ENCODE results near the gene BBOX1.
A peak's percentile ranks its signal among the peaks of the same experiment; 100 is the strongest.

BBOX1 gene

DNA sequence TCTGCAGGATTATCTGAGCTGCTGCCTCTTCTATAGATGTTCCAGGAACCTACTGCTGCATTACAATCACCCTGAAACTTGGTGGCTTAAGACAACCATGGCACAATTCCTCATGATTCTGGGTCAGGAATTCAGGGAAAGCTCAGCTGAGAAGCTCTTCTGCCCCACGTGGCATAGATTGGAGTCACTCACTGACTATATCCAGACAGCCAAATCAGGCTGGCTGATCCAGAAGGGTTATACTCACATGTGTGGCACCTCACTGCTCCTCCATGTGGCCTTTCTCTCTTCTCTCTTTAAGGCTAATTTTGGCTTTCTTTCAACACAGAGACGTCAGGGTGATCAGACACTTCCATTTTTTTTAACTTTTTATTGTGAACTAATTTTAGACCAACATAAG, 125.5 kb downstream of the BBOX1 start:
- 0 out of 3 replicates have a peak, but pooled peaks have one; percentile 32 for ATAC-seq
- TF ChIP-seq GLIS3 (CRISPR knock-in tag; IDR thresholded peaks at IDR 0.05), result no peak
- no peak for TF ChIP-seq SNAI2 (CRISPR knock-in tag; IDR thresholded peaks at IDR 0.05)
- TF ChIP-seq, protein P1, sequence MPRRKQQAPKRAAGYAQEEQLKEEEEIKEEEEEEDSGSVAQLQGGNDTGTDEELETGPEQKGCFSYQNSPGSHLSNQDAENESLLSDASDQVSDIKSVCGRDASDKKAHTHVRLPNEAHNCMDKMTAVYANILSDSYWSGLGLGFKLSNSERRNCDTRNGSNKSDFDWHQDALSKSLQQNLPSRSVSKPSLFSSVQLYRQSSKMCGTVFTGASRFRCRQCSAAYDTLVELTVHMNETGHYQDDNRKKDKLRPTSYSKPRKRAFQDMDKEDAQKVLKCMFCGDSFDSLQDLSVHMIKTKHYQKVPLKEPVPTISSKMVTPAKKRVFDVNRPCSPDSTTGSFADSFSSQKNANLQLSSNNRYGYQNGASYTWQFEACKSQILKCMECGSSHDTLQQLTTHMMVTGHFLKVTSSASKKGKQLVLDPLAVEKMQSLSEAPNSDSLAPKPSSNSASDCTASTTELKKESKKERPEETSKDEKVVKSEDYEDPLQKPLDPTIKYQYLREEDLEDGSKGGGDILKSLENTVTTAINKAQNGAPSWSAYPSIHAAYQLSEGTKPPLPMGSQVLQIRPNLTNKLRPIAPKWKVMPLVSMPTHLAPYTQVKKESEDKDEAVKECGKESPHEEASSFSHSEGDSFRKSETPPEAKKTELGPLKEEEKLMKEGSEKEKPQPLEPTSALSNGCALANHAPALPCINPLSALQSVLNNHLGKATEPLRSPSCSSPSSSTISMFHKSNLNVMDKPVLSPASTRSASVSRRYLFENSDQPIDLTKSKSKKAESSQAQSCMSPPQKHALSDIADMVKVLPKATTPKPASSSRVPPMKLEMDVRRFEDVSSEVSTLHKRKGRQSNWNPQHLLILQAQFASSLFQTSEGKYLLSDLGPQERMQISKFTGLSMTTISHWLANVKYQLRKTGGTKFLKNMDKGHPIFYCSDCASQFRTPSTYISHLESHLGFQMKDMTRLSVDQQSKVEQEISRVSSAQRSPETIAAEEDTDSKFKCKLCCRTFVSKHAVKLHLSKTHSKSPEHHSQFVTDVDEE (CRISPR knock-in tag; IDR thresholded peaks at IDR 0.05), result no peak
- no peak for TF ChIP-seq OSR1 (CRISPR knock-in tag; IDR thresholded peaks at IDR 0.05)
- TF ChIP-seq, protein P2, sequence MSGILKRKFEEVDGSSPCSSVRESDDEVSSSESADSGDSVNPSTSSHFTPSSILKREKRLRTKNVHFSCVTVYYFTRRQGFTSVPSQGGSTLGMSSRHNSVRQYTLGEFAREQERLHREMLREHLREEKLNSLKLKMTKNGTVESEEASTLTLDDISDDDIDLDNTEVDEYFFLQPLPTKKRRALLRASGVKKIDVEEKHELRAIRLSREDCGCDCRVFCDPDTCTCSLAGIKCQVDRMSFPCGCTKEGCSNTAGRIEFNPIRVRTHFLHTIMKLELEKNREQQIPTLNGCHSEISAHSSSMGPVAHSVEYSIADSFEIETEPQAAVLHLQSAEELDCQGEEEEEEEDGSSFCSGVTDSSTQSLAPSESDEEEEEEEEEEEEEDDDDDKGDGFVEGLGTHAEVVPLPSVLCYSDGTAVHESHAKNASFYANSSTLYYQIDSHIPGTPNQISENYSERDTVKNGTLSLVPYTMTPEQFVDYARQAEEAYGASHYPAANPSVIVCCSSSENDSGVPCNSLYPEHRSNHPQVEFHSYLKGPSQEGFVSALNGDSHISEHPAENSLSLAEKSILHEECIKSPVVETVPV (CRISPR knock-in tag; IDR thresholded peaks at IDR 0.05), result no peak
- TF ChIP-seq BACH2 (CRISPR knock-in tag; IDR thresholded peaks at IDR 0.05; ENCODE audit: borderline replicate concordance), result no peak
- no peak for TF ChIP-seq ZNF8 (CRISPR knock-in tag; IDR thresholded peaks at IDR 0.05)
- TF ChIP-seq TOX (CRISPR knock-in tag; IDR thresholded peaks at IDR 0.05; ENCODE audit: borderline replicate concordance), result no peak
- TF ChIP-seq, protein P3, sequence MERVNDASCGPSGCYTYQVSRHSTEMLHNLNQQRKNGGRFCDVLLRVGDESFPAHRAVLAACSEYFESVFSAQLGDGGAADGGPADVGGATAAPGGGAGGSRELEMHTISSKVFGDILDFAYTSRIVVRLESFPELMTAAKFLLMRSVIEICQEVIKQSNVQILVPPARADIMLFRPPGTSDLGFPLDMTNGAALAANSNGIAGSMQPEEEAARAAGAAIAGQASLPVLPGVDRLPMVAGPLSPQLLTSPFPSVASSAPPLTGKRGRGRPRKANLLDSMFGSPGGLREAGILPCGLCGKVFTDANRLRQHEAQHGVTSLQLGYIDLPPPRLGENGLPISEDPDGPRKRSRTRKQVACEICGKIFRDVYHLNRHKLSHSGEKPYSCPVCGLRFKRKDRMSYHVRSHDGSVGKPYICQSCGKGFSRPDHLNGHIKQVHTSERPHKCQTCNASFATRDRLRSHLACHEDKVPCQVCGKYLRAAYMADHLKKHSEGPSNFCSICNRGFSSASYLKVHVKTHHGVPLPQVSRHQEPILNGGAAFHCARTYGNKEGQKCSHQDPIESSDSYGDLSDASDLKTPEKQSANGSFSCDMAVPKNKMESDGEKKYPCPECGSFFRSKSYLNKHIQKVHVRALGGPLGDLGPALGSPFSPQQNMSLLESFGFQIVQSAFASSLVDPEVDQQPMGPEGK (CRISPR knock-in tag; IDR thresholded peaks at IDR 0.05; ENCODE audit: borderline replicate concordance), result no peak
- TF ChIP-seq, protein P4, sequence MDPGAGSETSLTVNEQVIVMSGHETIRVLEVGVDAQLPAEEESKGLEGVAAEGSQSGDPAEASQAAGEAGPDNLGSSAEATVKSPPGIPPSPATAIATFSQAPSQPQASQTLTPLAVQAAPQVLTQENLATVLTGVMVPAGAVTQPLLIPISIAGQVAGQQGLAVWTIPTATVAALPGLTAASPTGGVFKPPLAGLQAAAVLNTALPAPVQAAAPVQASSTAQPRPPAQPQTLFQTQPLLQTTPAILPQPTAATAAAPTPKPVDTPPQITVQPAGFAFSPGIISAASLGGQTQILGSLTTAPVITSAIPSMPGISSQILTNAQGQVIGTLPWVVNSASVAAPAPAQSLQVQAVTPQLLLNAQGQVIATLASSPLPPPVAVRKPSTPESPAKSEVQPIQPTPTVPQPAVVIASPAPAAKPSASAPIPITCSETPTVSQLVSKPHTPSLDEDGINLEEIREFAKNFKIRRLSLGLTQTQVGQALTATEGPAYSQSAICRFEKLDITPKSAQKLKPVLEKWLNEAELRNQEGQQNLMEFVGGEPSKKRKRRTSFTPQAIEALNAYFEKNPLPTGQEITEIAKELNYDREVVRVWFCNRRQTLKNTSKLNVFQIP (CRISPR knock-in tag; IDR thresholded peaks at IDR 0.05; ENCODE audit: borderline replicate concordance, low read depth), result no peak
- no peak for TF ChIP-seq ZC3H10 (CRISPR knock-in tag; IDR thresholded peaks at IDR 0.05)
- no peak for TF ChIP-seq CSDC2 (CRISPR knock-in tag; IDR thresholded peaks at IDR 0.05)
- no peak for TF ChIP-seq ZNF565 (CRISPR knock-in tag; conservative IDR thresholded peaks at IDR 0.05; ENCODE audit: low read depth)
- TF ChIP-seq ZNF70 (CRISPR knock-in tag; IDR thresholded peaks at IDR 0.05), result no peak

DNA sequence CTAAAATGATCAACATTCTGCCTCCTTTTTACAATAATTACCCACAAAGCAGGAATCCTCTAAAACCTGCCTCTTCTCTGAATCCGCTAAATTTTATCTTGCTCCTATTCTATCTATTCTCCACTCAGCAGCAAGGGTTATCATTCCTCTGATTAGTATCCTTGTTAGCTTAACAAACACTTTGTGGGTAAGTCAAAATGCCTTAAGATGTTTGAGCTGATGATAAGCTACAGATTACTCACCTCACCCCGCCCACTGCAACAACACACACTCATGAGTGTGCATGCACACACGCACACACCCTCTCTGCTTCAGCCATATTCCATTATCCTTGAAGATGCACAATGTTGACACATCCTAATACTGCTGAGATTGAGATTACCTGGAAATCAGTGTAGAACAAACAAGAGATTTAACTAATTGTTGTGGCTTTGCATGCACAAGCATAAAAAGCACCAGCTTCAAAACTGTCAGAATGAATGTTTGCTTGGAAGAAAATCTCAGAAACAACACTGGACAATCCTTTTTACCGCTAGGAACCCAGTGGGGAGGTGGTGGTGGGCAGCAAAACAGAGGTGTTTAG, 130.9 kb downstream of the BBOX1 start:
- TF ChIP-seq ZFP30 (CRISPR knock-in tag; IDR thresholded peaks at IDR 0.05), result no peak
- no peak for TF ChIP-seq BACH2 (CRISPR knock-in tag; IDR thresholded peaks at IDR 0.05; ENCODE audit: borderline replicate concordance)
- TF ChIP-seq TCF4 (CRISPR knock-in tag; IDR thresholded peaks at IDR 0.05; ENCODE audit: borderline replicate concordance), result no peak
- no peak for TF ChIP-seq CSDC2 (CRISPR knock-in tag; IDR thresholded peaks at IDR 0.05)
- no peak for TF ChIP-seq ZFP3 (CRISPR knock-in tag; IDR thresholded peaks at IDR 0.05)
- TF ChIP-seq GLIS3 (CRISPR knock-in tag; IDR thresholded peaks at IDR 0.05), result no peak
- no peak for TF ChIP-seq ZNF565 (CRISPR knock-in tag; conservative IDR thresholded peaks at IDR 0.05; ENCODE audit: low read depth)
- TF ChIP-seq, protein P5, sequence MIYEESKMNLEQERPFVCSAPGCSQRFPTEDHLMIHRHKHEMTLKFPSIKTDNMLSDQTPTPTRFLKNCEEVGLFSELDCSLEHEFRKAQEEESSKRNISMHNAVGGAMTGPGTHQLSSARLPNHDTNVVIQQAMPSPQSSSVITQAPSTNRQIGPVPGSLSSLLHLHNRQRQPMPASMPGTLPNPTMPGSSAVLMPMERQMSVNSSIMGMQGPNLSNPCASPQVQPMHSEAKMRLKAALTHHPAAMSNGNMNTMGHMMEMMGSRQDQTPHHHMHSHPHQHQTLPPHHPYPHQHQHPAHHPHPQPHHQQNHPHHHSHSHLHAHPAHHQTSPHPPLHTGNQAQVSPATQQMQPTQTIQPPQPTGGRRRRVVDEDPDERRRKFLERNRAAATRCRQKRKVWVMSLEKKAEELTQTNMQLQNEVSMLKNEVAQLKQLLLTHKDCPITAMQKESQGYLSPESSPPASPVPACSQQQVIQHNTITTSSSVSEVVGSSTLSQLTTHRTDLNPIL (CRISPR knock-in tag; IDR thresholded peaks at IDR 0.05; ENCODE audit: low read depth), result no peak
- no peak for TF ChIP-seq ZNF70 (CRISPR knock-in tag; IDR thresholded peaks at IDR 0.05)
- no peak for TF ChIP-seq ZNF8 (CRISPR knock-in tag; IDR thresholded peaks at IDR 0.05)
- no peak for ATAC-seq

DNA sequence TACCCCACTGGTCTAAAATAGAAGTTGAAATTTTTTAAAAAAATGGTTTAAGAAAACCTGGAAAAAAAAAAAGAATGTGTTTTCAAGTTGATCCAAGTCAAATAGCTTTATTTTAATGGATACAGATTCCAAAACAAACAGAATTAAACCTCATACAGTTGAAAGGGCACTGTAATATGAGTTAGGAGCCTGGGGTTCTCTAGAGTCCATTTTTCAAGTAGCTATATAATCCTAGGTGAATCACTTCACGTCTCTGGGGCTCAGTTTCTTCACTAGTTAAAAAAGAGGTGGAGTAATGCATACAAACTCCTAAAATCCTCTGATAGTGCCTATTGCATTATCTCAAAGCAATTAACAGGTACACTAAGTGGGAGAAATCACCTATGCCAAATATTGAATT, 132.9 kb downstream of the BBOX1 start:
- no peak for ATAC-seq
- no peak for TF ChIP-seq ARNTL (CRISPR knock-in tag; IDR thresholded peaks at IDR 0.05; ENCODE audit: borderline replicate concordance, low read depth)
- TF ChIP-seq, protein P2 (CRISPR knock-in tag; IDR thresholded peaks at IDR 0.05), result no peak
- no peak for TF ChIP-seq ZNF8 (CRISPR knock-in tag; IDR thresholded peaks at IDR 0.05)
- no peak for TF ChIP-seq ZFP3 (CRISPR knock-in tag; IDR thresholded peaks at IDR 0.05)
- TF ChIP-seq, protein P3 (CRISPR knock-in tag; IDR thresholded peaks at IDR 0.05; ENCODE audit: borderline replicate concordance), result no peak
- no peak for TF ChIP-seq TCF4 (CRISPR knock-in tag; IDR thresholded peaks at IDR 0.05; ENCODE audit: borderline replicate concordance)
- no peak for TF ChIP-seq CSDC2 (CRISPR knock-in tag; IDR thresholded peaks at IDR 0.05)
- no peak for TF ChIP-seq BACH2 (CRISPR knock-in tag; IDR thresholded peaks at IDR 0.05; ENCODE audit: borderline replicate concordance)
- TF ChIP-seq, protein P1 (CRISPR knock-in tag; IDR thresholded peaks at IDR 0.05), result no peak
- no peak for TF ChIP-seq PPARA (CRISPR knock-in tag; IDR thresholded peaks at IDR 0.05; ENCODE audit: borderline replicate concordance)
- no peak for TF ChIP-seq ZFP30 (CRISPR knock-in tag; IDR thresholded peaks at IDR 0.05)
